Measurements from ENCODE around the gene CPSF4L. TPM values are rescaled to one million over a fixed set of nuclear protein-coding genes. Genes with fewer than 3 reads are reported as not detected.

Gene CPSF4L
- total and polyA plus RNA-seq, 2 of the 13 experiments (the other 11 are each of a cell fraction or from before 2014, with no cell fraction given): 0.73 to 1.6 TPM

DNA sequence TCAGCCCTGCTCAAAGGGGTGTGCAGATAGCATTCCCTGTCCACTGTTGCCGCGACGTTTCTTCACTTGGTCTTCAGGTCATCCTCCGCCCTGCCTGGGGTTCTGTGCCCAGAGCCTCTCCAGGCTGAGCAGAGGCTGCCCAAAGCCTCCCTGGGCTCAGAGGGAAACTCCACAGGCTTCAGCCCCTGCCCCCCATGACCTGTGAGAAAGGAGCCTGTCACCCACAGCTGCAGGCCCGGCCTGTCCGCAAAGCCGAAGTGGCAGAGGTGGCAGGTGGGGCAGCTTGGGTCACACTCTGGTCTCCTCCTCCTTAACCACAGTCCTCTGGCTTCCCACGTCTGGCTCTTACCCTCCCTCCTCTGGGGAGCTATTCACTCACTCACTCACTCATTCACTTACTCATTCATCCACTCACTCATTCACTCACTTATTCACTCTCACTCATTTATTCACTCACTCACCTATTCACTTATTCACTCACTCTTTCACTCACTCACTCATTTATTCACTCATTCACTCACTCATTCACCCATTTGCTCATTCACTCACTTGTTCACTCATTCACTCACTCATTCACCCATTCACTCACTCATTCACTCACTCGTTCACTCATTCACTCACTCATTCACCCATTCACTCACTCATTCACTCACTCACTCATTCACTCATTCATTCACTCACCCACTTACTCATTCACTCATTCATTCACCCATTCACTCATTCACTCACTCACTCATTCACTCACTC lies 7.1 kb upstream of the CPSF4L start (continued):
- TF ChIP-seq ZBTB3 (CRISPR knock-in tag; IDR thresholded peaks at IDR 0.05; ENCODE audit: borderline replicate concordance, low read depth) (no peak), ATF7 (IDR thresholded peaks at IDR 0.05) (no peak), ATF7 (CRISPR knock-in tag; IDR thresholded peaks at IDR 0.05) (no peak), IKZF1 (IDR thresholded peaks at IDR 0.05) (no peak), ZBTB7A (CRISPR knock-in tag; IDR thresholded peaks at IDR 0.05) (no peak), ZNF3 (CRISPR knock-in tag; IDR thresholded peaks at IDR 0.05) (no peak), WIZ (CRISPR knock-in tag; IDR thresholded peaks at IDR 0.05) (no peak), ZNF816 (CRISPR knock-in tag; IDR thresholded peaks at IDR 0.05; ENCODE audit: borderline replicate concordance) (no peak), GATAD1 (CRISPR knock-in tag; IDR thresholded peaks at IDR 0.05) (no peak), SYNCRIP (IDR thresholded peaks at IDR 0.05; ENCODE audit: insufficient read depth, low read depth, low read length) (no peak), MBD4 (IDR thresholded peaks at IDR 0.05; ENCODE audit: borderline replicate concordance, low read length) (no peak), TBX2 (CRISPR knock-in tag; IDR thresholded peaks at IDR 0.05; ENCODE audit: borderline replicate concordance) (0 out of 2 replicates have a peak, but pooled peaks have one; percentile 21), ZMYM4 (CRISPR knock-in tag; IDR thresholded peaks at IDR 0.05) (no peak), KDM1A (CRISPR knock-in tag; IDR thresholded peaks at IDR 0.05) (no peak), HOXA7 (CRISPR knock-in tag; IDR thresholded peaks at IDR 0.05) (no peak), ZNF101 (CRISPR knock-in tag; IDR thresholded peaks at IDR 0.05; ENCODE audit: borderline replicate concordance, low read depth) (no peak), FOSL2 (CRISPR knock-in tag; IDR thresholded peaks at IDR 0.05) (no peak), ZFP36L1 (CRISPR knock-in tag; IDR thresholded peaks at IDR 0.05) (no peak), ZNF619 (CRISPR knock-in tag; IDR thresholded peaks at IDR 0.05) (peak; percentile 64; the same call in 1 of the 2 replicates), SOX13 (IDR thresholded peaks at IDR 0.05) (no peak), SOX13 (CRISPR knock-in tag; conservative IDR thresholded peaks at IDR 0.05 in 1 of 2, IDR thresholded peaks at IDR 0.05 in 1 of 2) (no peak), JUNB (CRISPR knock-in tag; IDR thresholded peaks at IDR 0.05; ENCODE audit: borderline replicate concordance) (no peak), CC2D1A (CRISPR knock-in tag; IDR thresholded peaks at IDR 0.05) (no peak), TBL1XR1 (IDR thresholded peaks at IDR 0.05; ENCODE audit: borderline replicate concordance, low read length, partially characterized antibody) (no peak), ZNF891 (CRISPR knock-in tag; IDR thresholded peaks at IDR 0.05) (peak; percentile 81), ZNF768 (CRISPR knock-in tag; IDR thresholded peaks at IDR 0.05) (no peak), ZNF207 (IDR thresholded peaks at IDR 0.05; ENCODE audit: borderline replicate concordance) (no peak)
- TF ChIP-seq, protein P1, sequence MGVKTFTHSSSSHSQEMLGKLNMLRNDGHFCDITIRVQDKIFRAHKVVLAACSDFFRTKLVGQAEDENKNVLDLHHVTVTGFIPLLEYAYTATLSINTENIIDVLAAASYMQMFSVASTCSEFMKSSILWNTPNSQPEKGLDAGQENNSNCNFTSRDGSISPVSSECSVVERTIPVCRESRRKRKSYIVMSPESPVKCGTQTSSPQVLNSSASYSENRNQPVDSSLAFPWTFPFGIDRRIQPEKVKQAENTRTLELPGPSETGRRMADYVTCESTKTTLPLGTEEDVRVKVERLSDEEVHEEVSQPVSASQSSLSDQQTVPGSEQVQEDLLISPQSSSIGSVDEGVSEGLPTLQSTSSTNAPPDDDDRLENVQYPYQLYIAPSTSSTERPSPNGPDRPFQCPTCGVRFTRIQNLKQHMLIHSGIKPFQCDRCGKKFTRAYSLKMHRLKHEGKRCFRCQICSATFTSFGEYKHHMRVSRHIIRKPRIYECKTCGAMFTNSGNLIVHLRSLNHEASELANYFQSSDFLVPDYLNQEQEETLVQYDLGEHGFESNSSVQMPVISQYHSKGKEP (CRISPR knock-in tag; IDR thresholded peaks at IDR 0.05): no peak
- TF ChIP-seq, protein P2, sequence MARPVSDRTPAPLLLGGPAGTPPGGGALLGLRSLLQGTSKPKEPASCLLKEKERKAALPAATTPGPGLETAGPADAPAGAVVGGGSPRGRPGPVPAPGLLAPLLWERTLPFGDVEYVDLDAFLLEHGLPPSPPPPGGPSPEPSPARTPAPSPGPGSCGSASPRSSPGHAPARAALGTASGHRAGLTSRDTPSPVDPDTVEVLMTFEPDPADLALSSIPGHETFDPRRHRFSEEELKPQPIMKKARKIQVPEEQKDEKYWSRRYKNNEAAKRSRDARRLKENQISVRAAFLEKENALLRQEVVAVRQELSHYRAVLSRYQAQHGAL (CRISPR knock-in tag; IDR thresholded peaks at IDR 0.05; ENCODE audit: not compliant biosample characterization): no peak
- TF ChIP-seq, protein P3, sequence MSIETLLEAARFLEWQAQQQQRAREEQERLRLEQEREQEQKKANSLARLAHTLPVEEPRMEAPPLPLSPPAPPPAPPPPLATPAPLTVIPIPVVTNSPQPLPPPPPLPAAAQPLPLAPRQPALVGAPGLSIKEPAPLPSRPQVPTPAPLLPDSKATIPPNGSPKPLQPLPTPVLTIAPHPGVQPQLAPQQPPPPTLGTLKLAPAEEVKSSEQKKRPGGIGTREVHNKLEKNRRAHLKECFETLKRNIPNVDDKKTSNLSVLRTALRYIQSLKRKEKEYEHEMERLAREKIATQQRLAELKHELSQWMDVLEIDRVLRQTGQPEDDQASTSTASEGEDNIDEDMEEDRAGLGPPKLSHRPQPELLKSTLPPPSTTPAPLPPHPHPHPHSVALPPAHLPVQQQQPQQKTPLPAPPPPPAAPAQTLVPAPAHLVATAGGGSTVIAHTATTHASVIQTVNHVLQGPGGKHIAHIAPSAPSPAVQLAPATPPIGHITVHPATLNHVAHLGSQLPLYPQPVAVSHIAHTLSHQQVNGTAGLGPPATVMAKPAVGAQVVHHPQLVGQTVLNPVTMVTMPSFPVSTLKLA (IDR thresholded peaks at IDR 0.05): no peak

Measured in HepG2 (cell line).